Stimulated activated CD8-positive, alpha-beta memory T cell treated with anti-CD3 and anti-CD28 coated beads, Interleukin-4, amount 100 ng/mL, for 48 hours (primary cell): Measurements from ENCODE around the gene TAF5L.

Experiments
- DNase-seq: peaks from one replicate; pipeline ENCODE4 v3.0.0-alpha.2; 2020

TAF5L gene

GRCh38 chr1:229625915-229626831 lies at the start of gene TAF5L, which contains the start of gene URB2:
Gene TAF5L (minus strand): TSS chr1:229626122. CDS start chr1:229614482, 11,640 bp downstream.
Gene URB2 (plus strand): TSS chr1:229626247. CDS start chr1:229627634, 1,387 bp downstream.
- DNase-seq, result peak; percentile 86

- DNase-seq, result no peak
These were observed 49.5 kb upstream of the TAF5L start for GRCh38 chr1:229675396-229675795.

GRCh38 chr1:229674042-229674441 lies 48.1 kb upstream of the TAF5L start:
- DNase-seq, result no peak

GRCh38 chr1:229672246-229672645 lies 46.3 kb upstream of the TAF5L start:
- no peak for DNase-seq

- DNase-seq, result no peak
These were observed 45.4 kb upstream of the TAF5L start for GRCh38 chr1:229671310-229671709.

- DNase-seq, result no peak
These were observed 43.4 kb upstream of the TAF5L start for GRCh38 chr1:229669333-229669732.

- no peak for DNase-seq
These were observed 40.7 kb upstream of the TAF5L start for GRCh38 chr1:229666585-229666984.

- DNase-seq, result no peak
These were observed 40.1 kb upstream of the TAF5L start for GRCh38 chr1:229665912-229666558.

- peak; percentile 94 for DNase-seq
These were observed 38.3 kb upstream of the TAF5L start for GRCh38 chr1:229664133-229664689.

GRCh38 chr1:229661897-229662296 lies 36.0 kb upstream of the TAF5L start:
- DNase-seq, result no peak

GRCh38 chr1:229661022-229661877 lies 35.3 kb upstream of the TAF5L start:
- peak; percentile 84 for DNase-seq

- no peak for DNase-seq
These were observed 32.3 kb upstream of the TAF5L start for GRCh38 chr1:229657993-229658755.

GRCh38 chr1:229655781-229656180 lies 29.9 kb upstream of the TAF5L start:
- DNase-seq, result no peak

- no peak for DNase-seq
These were observed 27.5 kb upstream of the TAF5L start for GRCh38 chr1:229653420-229653819.

GRCh38 chr1:229651546-229651945 lies 25.6 kb upstream of the TAF5L start:
- DNase-seq, result no peak

GRCh38 chr1:229650045-229650444 lies 24.1 kb upstream of the TAF5L start:
- DNase-seq, result no peak

- DNase-seq, result no peak
These were observed 22.5 kb upstream of the TAF5L start for GRCh38 chr1:229648406-229648805.

- no peak for DNase-seq
These were observed 19.5 kb upstream of the TAF5L start for GRCh38 chr1:229645324-229645993.

GRCh38 chr1:229643996-229644745 lies 18.2 kb upstream of the TAF5L start:
- no peak for DNase-seq

GRCh38 chr1:229642970-229643369 lies 17.0 kb upstream of the TAF5L start:
- no peak for DNase-seq

- DNase-seq, result no peak
These were observed 16.5 kb upstream of the TAF5L start for GRCh38 chr1:229642376-229642775.
